Activated CD8-positive, alpha-beta memory T cell treated with anti-CD3 and anti-CD28 coated beads, Interleukin-2, amount 50 U/mL, for 24 hours (primary cell): ENCODE data around the gene SLC12A1.
A peak's percentile ranks its signal among the peaks of the same experiment; 100 is the strongest.
"Not testable (repeated sequence)": the region's sequence is repeated elsewhere in the genome, so short reads cannot be mapped to it uniquely, and the experiment has no call there.

Experiments
- DNase-seq: peaks from one replicate; pipeline ENCODE4 v3.0.0-alpha.2; 2020; ENCODE audit errors: extremely low read depth

The SLC12A1 gene

GRCh38 chr15:48309740-48310139 lies 103.6 kb downstream of the SLC12A1 start:
- DNase-seq: no peak

- DNase-seq: no peak
These were observed 107.1 kb downstream of the SLC12A1 start for GRCh38 chr15:48313216-48313615.

- DNase-seq: no peak
These were observed 108.9 kb downstream of the SLC12A1 start for GRCh38 chr15:48315041-48315440.

- DNase-seq: no peak
These were observed 111.1 kb downstream of the SLC12A1 start for GRCh38 chr15:48317221-48317620.

GRCh38 chr15:48318131-48318530 lies 112.0 kb downstream of the SLC12A1 start:
- no peak for DNase-seq

- DNase-seq: no peak
These were observed 117.2 kb downstream of the SLC12A1 start for GRCh38 chr15:48323294-48323693.

- DNase-seq: no peak
These were observed 118.8 kb downstream of the SLC12A1 start for GRCh38 chr15:48324949-48325348.

GRCh38 chr15:48325400-48325799 lies 119.3 kb downstream of the SLC12A1 start:
- no peak for DNase-seq

- not testable (repeated sequence) for DNase-seq
These were observed 120.1 kb downstream of the SLC12A1 start for GRCh38 chr15:48326180-48326579.

- DNase-seq: no peak
These were observed 124.1 kb downstream of the SLC12A1 start for GRCh38 chr15:48330105-48330785.

- peak; percentile 49 for DNase-seq
These were observed 125.0 kb downstream of the SLC12A1 start, which contains the start of gene DUT for GRCh38 chr15:48330855-48331795. Gene DUT (plus strand): TSS chr15:48331429. CDS start chr15:48331516, 87 bp downstream.

- DNase-seq: peak; percentile 41
These were observed 125.9 kb downstream of the SLC12A1 start for GRCh38 chr15:48331796-48332641.

GRCh38 chr15:48332642-48333034 lies 126.5 kb downstream of the SLC12A1 start:
- DNase-seq: no peak

GRCh38 chr15:48333540-48333939 lies 127.4 kb downstream of the SLC12A1 start:
- DNase-seq: no peak

- DNase-seq: no peak
These were observed 128.2 kb downstream of the SLC12A1 start for GRCh38 chr15:48334260-48334659.

- DNase-seq: no peak
These were observed 130.8 kb downstream of the SLC12A1 start for GRCh38 chr15:48336940-48337339.

- DNase-seq: no peak
These were observed 131.5 kb downstream of the SLC12A1 start for GRCh38 chr15:48337607-48338006.

- no peak for DNase-seq
These were observed 134.0 kb downstream of the SLC12A1 start for GRCh38 chr15:48340111-48340510.

GRCh38 chr15:48343865-48344264 lies 137.8 kb downstream of the SLC12A1 start:
- DNase-seq: no peak

GRCh38 chr15:48345516-48345915 lies 139.4 kb downstream of the SLC12A1 start:
- no peak for DNase-seq

- DNase-seq: peak; percentile 3
These were observed 146.5 kb downstream of the SLC12A1 start for GRCh38 chr15:48352474-48353072.
